T-cell (primary cell): ENCODE results near the gene TRMT6. TPM values are rescaled to one million over a fixed set of nuclear protein-coding genes. Genes with fewer than 3 reads are reported as not detected.
A peak's percentile ranks its signal among the peaks of the same experiment; 100 is the strongest.

Source experiments
- ATAC-seq, 4 experiments: fragments of 200-7000 bp in 3 of 4; fragments of 150-1000 bp in 1 of 4; cut with Tn5 transposase; replicated peaks in 1 of 4; 1 replicate in 3 of 4; 2 replicates in 1 of 4; pipeline ENCODE4 v1.10.0; 2021; ENCODE audit warnings: moderate library complexity in 3 of 4, mild to moderate bottlenecking in 2 of 4, moderate number of reproducible peaks in 1 of 4
- CTCF ChIA-PET, 2 donors: fragments of 300-600 bp; sonication (Branson Sonifier 250); formaldehyde crosslinking; loops; one replicate each; lab custom pipeline; 2022; ENCODE audit warnings: antibody characterized with exemption in 2 of 2; lab: Charles Lee
- POLR2A ChIA-PET, 2 donors: fragments of 300-600 bp; sonication (Branson Sonifier 250); formaldehyde crosslinking; loops; one replicate each; lab custom pipeline; 2022; ENCODE audit warnings: antibody characterized with exemption in 2 of 2; lab: Charles Lee
- DNase-seq, 35 experiments: peaks; one replicate each; pipeline versions ENCODE4 v3.0.0 to v3.0.0-alpha.2; 2013 to 2023
- H3K27ac ChIP-seq: one replicate; pipeline ENCODE4 v1.5.1; 2013; ENCODE audit warnings: low read length
- H3K27me3 ChIP-seq, 2 experiments: replicated peaks in 1 of 2; 1 replicate in 1 of 2; 2 replicates in 1 of 2; pipeline versions ENCODE4 v1.6.1 to v1.7.0; 2013; ENCODE audit warnings: low read length in 1 of 2, mixed read lengths in 1 of 2; ENCODE audit not compliant: control insufficient read depth in 2 of 2, insufficient read depth in 2 of 2; ENCODE audit errors: extremely low read depth in 1 of 2
- H3K36me3 ChIP-seq, 2 donors: 1 replicate in 1 of 2; 2 replicates in 1 of 2; pipeline versions ENCODE4 v1.6.1 to v1.7.0; 2013; ENCODE audit warnings: low read length in 1 of 2; ENCODE audit not compliant: control insufficient read depth in 2 of 2, insufficient read depth in 1 of 2; ENCODE audit errors: extremely low read depth in 1 of 2
- H3K4me1 ChIP-seq, 2 experiments: 1 replicate in 1 of 2; 2 replicates in 1 of 2; pipeline versions ENCODE4 v1.6.1 to v1.7.0; 2013; ENCODE audit warnings: low read length in 2 of 2, mixed read lengths in 1 of 2; ENCODE audit not compliant: insufficient read depth in 2 of 2, control insufficient read depth in 1 of 2; ENCODE audit errors: extremely low read depth in 1 of 2
- H3K4me3 ChIP-seq, 2 donors: 1 replicate in 1 of 2; 2 replicates in 1 of 2; pipeline versions ENCODE4 v1.5.1 to v1.7.0; 2013; ENCODE audit warnings: mild to moderate bottlenecking in 2 of 2, low read length in 1 of 2, moderate library complexity in 1 of 2; ENCODE audit not compliant: control insufficient read depth in 1 of 2; ENCODE audit errors: extremely low read depth in 1 of 2
- H3K9me3 ChIP-seq: 2 replicates; pipeline ENCODE4 v1.7.0; 2013
- H3K27ac Mint-ChIP-seq, 2 donors: one replicate each; pipeline ENCODE4 v1.8.0; 2020 to 2021; ENCODE audit warnings: mild to moderate bottlenecking in 2 of 2, mixed read lengths in 2 of 2
- H3K27me3 Mint-ChIP-seq, 2 donors: one replicate each; pipeline ENCODE4 v1.8.0; 2021 to 2022; ENCODE audit warnings: mixed read lengths in 2 of 2
- H3K36me3 Mint-ChIP-seq: one replicate; pipeline ENCODE4 v1.8.0; 2021; ENCODE audit warnings: mixed read lengths
- H3K4me1 Mint-ChIP-seq, 3 donors: one replicate each; pipeline ENCODE4 v1.8.0; 2020 to 2022; ENCODE audit warnings: mixed read lengths in 3 of 3, mild to moderate bottlenecking in 1 of 3
- H3K4me3 Mint-ChIP-seq, 3 donors: one replicate each; pipeline ENCODE4 v1.8.0; 2020 to 2022; ENCODE audit warnings: mild to moderate bottlenecking in 3 of 3, mixed read lengths in 3 of 3, moderate library complexity in 3 of 3
- H3K9me3 Mint-ChIP-seq, 3 donors: one replicate each; pipeline ENCODE4 v1.8.0; 2020 to 2022; ENCODE audit warnings: mixed read lengths in 3 of 3
- WGBS: methylation state at CpG from one replicate; pipeline ENCODE4 v1.1.5; 2013; ENCODE audit warnings: missing lambda C conversion rate; ENCODE audit not compliant: insufficient coverage; 5-methylcytosine and 5-hydroxymethylcytosine counted together
- total RNA-seq, 35 experiments: library from RNA in 6 of 35; stranded (reverse) in 6 of 35; fragments of 120-200 nt in 1 of 35; gene quantifications; one replicate each; pipeline versions ENCODE4 v1.2.1 to v1.2.4 and lab custom pipeline; 2013 to 2026

TRMT6 gene
- total RNA-seq, 5 donors from 2014 or later (not counting 1 experiment from before 2014, with no cell fraction given) = 9.4 to 14.6 (median 13.6) TPM

- Mint-ChIP-seq H3K36me3 (peaks cover 43% of the 10 kb centered on the region), H3K27me3 (no peaks in the 10 kb centered on the region), H3K27ac (peak overlapping the region in 1 of 2 donors; percentile 68), H3K9me3 (no peaks in the 10 kb centered on the region), H3K4me3 (no peak overlapping the region), H3K4me1 (no peaks in the 10 kb centered on the region)
- H3K27me3 ChIP-seq = no peaks in the 10 kb centered on the region
- POLR2A ChIA-PET = no interaction called here
- CTCF ChIA-PET = no interaction called here
- no peak overlapping the region for H3K4me3 ChIP-seq
- no peak overlapping the region for H3K27ac ChIP-seq
- WGBS = no CpG with 5 or more reads among the region's 6 CpGs
- H3K36me3 ChIP-seq = peaks cover 16 to 53% of the 10 kb centered on the region in 2 donors
- no peaks in the 10 kb centered on the region for H3K9me3 ChIP-seq
- H3K4me1 ChIP-seq = no peaks in the 10 kb centered on the region
- DNase-seq (no peak), ATAC-seq (no peak)
These were observed 11.8 kb downstream of the TRMT6 start for GRCh38 chr20:5938456-5939029.

GRCh38 chr20:5936238-5936637, 14.1 kb downstream of the TRMT6 start:
- Mint-ChIP-seq H3K27ac (no peak overlapping the region), H3K4me1 (no peaks in the 10 kb centered on the region), H3K36me3 (peaks cover 22% of the 10 kb centered on the region), H3K27me3 (no peaks in the 10 kb centered on the region), H3K4me3 (no peak overlapping the region), H3K9me3 (no peaks in the 10 kb centered on the region)
- no peaks in the 10 kb centered on the region for H3K9me3 ChIP-seq
- POLR2A ChIA-PET = interaction anchor here in 1 of 2 donors (0.6 kb wide), 1 partner anchor 64 kb away, joined by 3 read pairs; no protein-coding TSS in a partner anchor
- 75% methylated on average over 2 of the region's 3 CpGs for WGBS
- peaks cover 9 to 30% of the 10 kb centered on the region in 2 donors for H3K36me3 ChIP-seq
- no peak overlapping the region for H3K4me3 ChIP-seq
- DNase-seq (no peak), ATAC-seq (no peak)
- no peak overlapping the region for H3K27ac ChIP-seq
- no peaks in the 10 kb centered on the region for H3K27me3 ChIP-seq
- CTCF ChIA-PET = interaction anchor here (0.5 to 0.6 kb wide), 2 partner anchors 142 to 486 kb away, joined by 5 read pairs; no protein-coding TSS in a partner anchor
- H3K4me1 ChIP-seq = no peaks in the 10 kb centered on the region

- no peaks in the 10 kb centered on the region for H3K27me3 ChIP-seq
- H3K4me3 Mint-ChIP-seq = no peak overlapping the region
- H3K36me3 Mint-ChIP-seq = peaks cover 17% of the 10 kb centered on the region
- peaks cover 4 to 21% of the 10 kb centered on the region in 2 donors for H3K36me3 ChIP-seq
- ATAC-seq (no peak), DNase-seq (no peak)
- no CpG with 5 or more reads among the region's 1 CpG for WGBS
- H3K9me3 Mint-ChIP-seq = no peaks in the 10 kb centered on the region
- no peak overlapping the region for H3K4me3 ChIP-seq
- H3K27me3 Mint-ChIP-seq = peaks cover 0 to 1% of the 10 kb centered on the region in 2 donors
- no peak overlapping the region for H3K27ac ChIP-seq
- POLR2A ChIA-PET = interaction anchor here in 1 of 2 donors (0.6 kb wide), 1 partner anchor 46 kb away, joined by 3 read pairs; no protein-coding TSS in a partner anchor
- CTCF ChIA-PET = interaction anchor here in 1 of 2 donors (0.6 to 0.7 kb wide), 2 partner anchors 71 to 400 kb away, joined by 3 to 6 read pairs; no protein-coding TSS in a partner anchor
- no peak overlapping the region for H3K27ac Mint-ChIP-seq
- H3K4me1 ChIP-seq = no peaks in the 10 kb centered on the region
- no peaks in the 10 kb centered on the region for H3K4me1 Mint-ChIP-seq
- H3K9me3 ChIP-seq = no peaks in the 10 kb centered on the region
These were observed 14.9 kb downstream of the TRMT6 start for GRCh38 chr20:5935384-5935783.

- Mint-ChIP-seq H3K27ac (no peak overlapping the region), H3K36me3 (peaks cover 8% of the 10 kb centered on the region), H3K9me3 (no peaks in the 10 kb centered on the region), H3K4me3 (no peak overlapping the region), H3K27me3 (peaks cover 5 to 11% of the 10 kb centered on the region in 2 donors), H3K4me1 (no peaks in the 10 kb centered on the region)
- ChIA-PET CTCF (no interaction called here), POLR2A (no interaction called here)
- H3K9me3 ChIP-seq = no peaks in the 10 kb centered on the region
- H3K4me3 ChIP-seq = no peak overlapping the region
- ATAC-seq (peak in 1 of 4 experiments; percentile 54), DNase-seq (no peak)
- 78% methylated on average over 2 of the region's 7 CpGs for WGBS
- H3K27me3 ChIP-seq = peaks cover 0 to 3% of the 10 kb centered on the region in 2 experiments
- no peak overlapping the region for H3K27ac ChIP-seq
- H3K36me3 ChIP-seq = peaks cover 0 to 9% of the 10 kb centered on the region in 2 donors
- H3K4me1 ChIP-seq = no peaks in the 10 kb centered on the region
These were observed 16.4 kb downstream of the TRMT6 start for GRCh38 chr20:5933802-5934436.

- no peak for DNase-seq
These were observed 17.5 kb downstream of the TRMT6 start for GRCh38 chr20:5932796-5933195.

GRCh38 chr20:5931411-5931810, 18.9 kb downstream of the TRMT6 start:
- DNase-seq (no peak), ATAC-seq (no peak)
- Histone ChIP-seq H3K4me1 (no peaks in the 10 kb centered on the region), H3K9me3 (no peaks in the 10 kb centered on the region), H3K36me3 (no peaks in the 10 kb centered on the region), H3K27me3 (peaks cover 0 to 14% of the 10 kb centered on the region in 2 experiments), H3K4me3 (no peak overlapping the region), H3K27ac (no peak overlapping the region)
- no peaks in the 10 kb centered on the region for H3K36me3 Mint-ChIP-seq
- no peak overlapping the region for H3K27ac Mint-ChIP-seq
- no peaks in the 10 kb centered on the region for H3K9me3 Mint-ChIP-seq
- H3K27me3 Mint-ChIP-seq = peaks cover 10 to 19% of the 10 kb centered on the region in 2 donors
- H3K4me1 Mint-ChIP-seq = no peaks in the 10 kb centered on the region
- ChIA-PET CTCF (no interaction called here), POLR2A (no interaction called here)
- WGBS = 100% methylated on average over 1 of the region's 3 CpGs
- no peak overlapping the region for H3K4me3 Mint-ChIP-seq

More at GRCh38 chr20:5932796-5933195, 17.5 kb downstream of the TRMT6 start:
- Histone ChIP-seq H3K4me1 (no peaks in the 10 kb centered on the region), H3K27ac (no peak overlapping the region), H3K4me3 (no peak overlapping the region), H3K27me3 (peaks cover 0 to 11% of the 10 kb centered on the region in 2 experiments), H3K9me3 (no peaks in the 10 kb centered on the region), H3K36me3 (peaks cover 0 to under 1% of the 10 kb centered on the region in 2 donors)
- ATAC-seq = no peak
- WGBS = 87% methylated on average over 2 of the region's 3 CpGs
- ChIA-PET CTCF (interaction anchor here in 1 of 2 donors (0.5 kb wide), 1 partner anchor 133 kb away, joined by 3 read pairs; no protein-coding TSS in a partner anchor), POLR2A (no interaction called here)
- no peak overlapping the region for H3K4me3 Mint-ChIP-seq
- H3K27me3 Mint-ChIP-seq = peaks cover 7 to 15% of the 10 kb centered on the region in 2 donors
- peaks cover 2% of the 10 kb centered on the region for H3K36me3 Mint-ChIP-seq
- no peaks in the 10 kb centered on the region for H3K4me1 Mint-ChIP-seq
- no peaks in the 10 kb centered on the region for H3K9me3 Mint-ChIP-seq
- H3K27ac Mint-ChIP-seq = no peak overlapping the region
